DMS153 treated with DMSO at 0.1 percent for 48 hours (cell line): Measurements from ENCODE around the gene FZR1.

ENCODE experiments used
- DNase-seq: peaks from one replicate; lab custom pipeline; 2025; ENCODE audit not compliant: unreplicated experiment; lab: John Stamatoyannopoulos, UW

FZR1 gene

GRCh38 chr19:3505598-3506383 is at the start of gene FZR1:
TSS of gene FZR1 (plus strand) at chr19:3506311. CDS start at chr19:3522990, 16,679 bp downstream.
- DNase-seq, result peak; percentile 93

GRCh38 chr19:3456925-3457527 is 49.1 kb upstream of the FZR1 start:
- DNase-seq, result no peak

DNA sequence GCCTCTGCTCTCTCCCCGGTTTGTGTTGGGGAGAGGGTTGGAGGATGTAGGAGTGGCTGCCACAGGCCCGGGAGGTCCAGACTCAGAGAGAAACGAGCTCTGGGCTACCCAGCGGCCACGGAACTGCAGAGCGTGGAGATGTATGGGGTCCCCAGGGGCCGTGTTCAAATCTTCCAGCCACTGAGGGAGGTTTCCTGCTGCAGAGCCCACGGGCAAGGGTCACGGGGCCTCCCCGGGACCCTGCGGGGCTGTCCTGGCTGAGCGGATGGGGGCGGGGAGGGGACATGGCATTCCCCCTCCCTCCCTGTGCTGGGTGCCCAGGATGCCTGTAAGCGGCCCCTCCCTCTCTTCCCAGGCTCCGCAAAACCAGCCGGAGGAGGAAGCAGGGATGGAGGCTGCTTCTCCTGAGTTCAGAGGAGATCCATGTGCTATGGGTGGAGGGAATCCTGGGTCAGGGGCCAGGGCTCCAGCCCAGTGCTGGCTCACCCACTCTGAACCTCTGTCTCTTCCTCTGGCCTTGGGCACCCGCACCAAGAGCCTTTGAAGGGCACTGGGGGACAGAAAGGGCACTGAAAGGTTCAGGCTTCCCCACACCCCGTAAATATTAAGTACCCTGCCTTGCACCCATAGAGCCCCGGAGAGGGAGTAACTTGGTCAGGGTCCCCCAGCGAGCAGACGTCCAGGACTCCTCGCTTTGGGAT is 48.4 kb upstream of the FZR1 start:
- no peak for DNase-seq

DNA sequence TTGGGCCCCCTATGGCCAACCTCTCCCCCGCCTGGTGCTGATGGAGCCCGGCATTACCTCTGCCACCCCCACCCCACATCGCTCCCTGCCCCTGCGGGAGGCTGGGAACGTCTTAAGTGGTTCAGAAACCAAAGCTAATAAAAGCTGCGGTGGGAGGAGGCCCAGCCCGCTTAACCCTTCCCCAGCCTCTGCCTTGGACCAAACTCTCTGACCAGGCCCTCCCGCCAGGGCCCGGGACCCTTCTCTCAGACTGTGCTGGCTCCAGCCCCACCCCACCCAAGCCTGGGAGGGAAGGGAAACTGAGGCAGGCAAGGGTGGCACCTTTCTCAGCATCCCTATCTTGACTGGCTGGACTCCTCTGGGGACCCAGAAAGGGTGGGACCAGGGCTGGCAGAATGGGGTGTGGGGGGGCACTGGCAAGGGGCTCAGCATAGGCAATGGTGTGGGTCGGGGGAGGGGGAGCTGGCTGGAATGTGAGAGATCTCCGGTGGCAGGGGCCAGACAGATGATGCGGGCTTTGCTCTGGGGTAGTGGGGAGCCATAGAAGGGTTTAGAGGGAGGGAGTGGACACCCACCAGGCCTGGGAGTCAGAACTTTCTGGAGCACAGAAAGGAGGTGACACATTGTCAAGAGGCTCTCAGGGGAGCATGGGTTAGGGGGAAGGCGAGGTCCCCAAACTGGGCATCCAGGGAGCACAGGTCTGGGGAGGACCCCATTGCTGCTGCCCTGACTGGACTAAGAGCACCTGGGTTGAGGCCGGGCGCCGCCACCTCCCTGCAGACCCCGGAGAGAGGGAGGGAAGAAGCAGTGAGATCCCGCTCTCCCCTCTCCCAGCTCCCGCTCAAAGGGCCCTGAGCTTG is 47.7 kb upstream of the FZR1 start:
- no peak for DNase-seq

DNA sequence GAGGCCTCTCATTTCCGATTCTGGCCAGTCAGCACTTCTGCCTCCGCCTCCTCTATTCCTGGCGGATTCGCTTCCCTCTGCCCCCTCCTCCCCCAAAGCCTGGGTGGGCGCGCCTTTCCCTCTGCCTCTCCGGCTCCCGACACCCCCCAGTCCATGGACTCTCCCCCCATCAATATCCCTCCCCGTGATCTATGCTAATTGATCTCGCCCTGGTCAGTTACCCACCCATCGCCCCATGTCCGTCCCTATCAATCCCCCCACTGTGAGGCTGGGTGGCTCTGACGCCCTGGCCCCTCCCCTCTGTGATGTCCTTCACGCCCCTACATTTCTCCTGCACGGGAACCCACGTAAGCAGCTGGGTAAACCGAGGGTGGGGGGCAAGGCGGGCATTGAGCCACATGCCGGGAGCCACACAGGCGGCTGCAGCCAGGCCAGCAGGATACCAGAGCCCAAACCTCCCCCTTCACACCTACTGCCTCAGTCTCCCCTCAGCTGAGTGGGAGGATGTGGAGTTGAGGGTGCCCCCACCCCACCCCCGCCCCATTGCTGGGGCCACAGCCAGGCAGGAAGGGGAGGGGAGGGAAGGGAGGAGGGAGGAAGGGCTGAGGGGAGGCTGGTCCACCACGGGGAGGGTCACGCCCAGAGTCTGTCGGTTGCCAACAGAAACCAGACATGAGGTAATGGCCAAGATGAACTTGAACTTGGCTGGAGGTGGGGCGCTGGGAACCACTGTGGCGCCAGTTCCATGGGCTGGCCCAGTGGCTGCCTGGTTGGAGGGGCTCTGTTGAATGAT is 46.8 kb upstream of the FZR1 start:
- DNase-seq, result no peak

- no peak for DNase-seq
Observed at GRCh38 chr19:3459965-3460582, 46.0 kb upstream of the FZR1 start.

DNA sequence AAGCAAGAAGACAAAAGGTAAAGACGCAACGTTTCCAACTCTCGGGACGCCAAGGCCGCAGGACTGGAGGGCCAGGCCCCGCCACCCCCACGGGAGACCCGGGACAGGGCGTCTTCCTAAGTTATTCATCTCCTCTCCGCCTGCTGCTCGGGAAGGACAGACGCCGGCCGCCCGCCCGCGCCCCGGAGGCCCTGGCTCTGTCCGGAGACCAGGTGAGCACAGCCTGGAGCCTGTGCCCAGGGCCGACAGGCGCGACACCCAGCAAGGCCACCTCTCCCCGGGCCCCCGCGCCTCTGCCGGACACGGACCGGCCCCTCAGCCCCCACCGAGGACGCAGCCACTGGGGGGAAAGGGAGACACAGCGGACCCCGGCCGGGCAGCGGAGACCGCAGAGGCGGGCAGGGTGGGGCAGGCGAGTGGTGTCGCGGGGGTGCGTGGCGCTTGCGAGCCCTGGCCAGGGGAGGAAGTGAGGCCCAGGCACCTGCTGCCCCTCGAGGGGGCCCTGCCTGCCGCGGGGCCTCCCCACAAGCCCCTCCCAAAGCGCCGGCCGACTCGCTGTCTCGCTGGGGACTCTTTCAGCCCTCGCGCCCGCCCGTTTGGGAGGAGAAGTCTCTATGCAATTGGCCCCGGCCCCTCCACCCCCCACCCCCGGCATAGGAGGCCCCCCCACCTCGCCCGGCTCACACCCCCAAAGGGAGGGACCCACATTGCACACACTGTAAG is 43.0 kb upstream of the FZR1 start:
- no peak for DNase-seq

GRCh38 chr19:3463714-3464586 is 42.2 kb upstream of the FZR1 start:
- no peak for DNase-seq

DNA sequence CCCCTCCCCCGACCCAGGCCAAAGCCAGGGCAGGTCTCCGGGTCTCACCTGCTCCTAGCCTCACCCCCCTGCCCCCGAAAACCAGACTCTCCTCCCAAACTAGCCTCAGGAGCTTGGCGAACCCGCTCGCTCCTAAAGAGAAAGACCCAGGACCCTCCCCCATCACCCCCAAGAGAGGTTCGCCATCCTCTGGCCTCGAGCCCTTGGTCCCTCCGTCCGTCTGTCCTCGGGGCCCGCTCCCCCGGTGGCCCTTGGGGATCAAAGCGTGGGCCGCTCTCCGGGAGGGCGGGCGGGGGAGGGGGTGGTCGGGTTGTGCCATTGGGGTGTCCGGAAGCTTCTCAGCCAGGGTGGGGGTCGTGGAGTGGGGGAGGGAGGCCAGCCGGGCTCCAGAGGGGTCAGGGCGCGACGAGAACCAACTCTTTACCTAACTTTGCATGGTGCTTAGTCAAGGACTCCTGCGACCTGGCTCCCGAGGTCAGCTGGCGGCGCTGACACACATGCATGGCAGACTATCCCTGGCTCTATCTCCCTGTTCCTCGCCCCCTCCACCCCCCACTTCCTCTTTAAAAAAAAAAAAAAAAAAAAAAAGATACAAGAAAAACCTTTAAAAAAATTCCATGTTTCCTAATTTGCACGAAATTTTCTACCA is 41.4 kb upstream of the FZR1 start:
- DNase-seq, result no peak

- DNase-seq, result no peak
Observed at GRCh38 chr19:3465552-3465951, 40.6 kb upstream of the FZR1 start.

DNA sequence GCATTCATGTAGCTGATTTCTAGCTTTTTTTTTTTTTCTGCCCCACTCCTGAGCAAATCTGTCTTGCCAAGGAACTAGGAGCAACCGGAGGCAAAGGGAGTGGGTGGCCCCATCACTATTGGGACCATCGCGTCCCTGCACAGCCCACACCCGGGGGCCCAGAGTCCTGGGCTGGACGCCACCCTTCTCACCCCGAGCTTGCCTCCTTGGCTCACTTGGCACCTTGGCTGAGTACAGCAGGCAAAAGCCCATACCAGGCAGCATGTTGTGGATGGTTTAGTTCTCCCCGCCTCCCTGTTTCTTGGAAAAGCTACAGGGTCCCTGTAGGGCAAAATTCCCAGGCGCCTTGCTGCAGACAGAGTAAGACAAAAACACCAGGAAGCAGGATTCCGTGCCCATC is 39.5 kb upstream of the FZR1 start:
- DNase-seq, result no peak

DNA sequence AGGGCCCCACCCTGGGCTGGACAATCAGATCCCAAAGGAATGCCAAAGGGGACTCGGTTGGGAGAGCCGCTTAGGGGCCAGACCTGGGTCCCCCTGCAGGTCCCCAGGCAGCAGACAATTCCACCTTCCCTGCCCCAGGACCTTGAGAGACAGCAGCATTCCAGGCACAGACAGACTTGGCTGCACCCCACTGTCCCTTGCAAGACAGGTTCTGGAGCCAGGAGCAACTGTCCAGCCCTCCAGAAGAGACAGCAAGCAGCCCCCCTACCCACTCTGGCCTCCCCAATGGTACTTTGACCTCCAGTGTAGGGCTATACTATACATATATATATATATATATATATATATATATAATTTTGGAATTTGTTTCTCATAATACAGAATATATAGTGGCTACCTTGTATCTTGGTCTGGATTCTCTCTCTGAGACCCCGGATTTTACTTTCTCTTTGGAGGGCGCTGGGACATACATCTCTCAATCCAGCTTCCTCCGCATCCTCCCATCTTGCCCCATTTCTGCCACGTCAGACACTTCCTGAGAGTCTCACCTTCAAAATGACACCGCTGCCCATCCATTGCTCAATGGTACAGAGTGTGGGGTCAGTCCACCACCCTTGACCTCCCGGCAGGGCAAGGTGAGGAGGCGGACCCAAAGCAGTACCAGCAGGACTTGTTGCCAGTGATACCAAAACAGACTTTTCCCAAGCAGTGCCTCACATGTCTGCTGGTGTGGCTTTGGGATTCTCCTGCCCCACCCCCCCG is 38.5 kb upstream of the FZR1 start:
- DNase-seq, result no peak

DNA sequence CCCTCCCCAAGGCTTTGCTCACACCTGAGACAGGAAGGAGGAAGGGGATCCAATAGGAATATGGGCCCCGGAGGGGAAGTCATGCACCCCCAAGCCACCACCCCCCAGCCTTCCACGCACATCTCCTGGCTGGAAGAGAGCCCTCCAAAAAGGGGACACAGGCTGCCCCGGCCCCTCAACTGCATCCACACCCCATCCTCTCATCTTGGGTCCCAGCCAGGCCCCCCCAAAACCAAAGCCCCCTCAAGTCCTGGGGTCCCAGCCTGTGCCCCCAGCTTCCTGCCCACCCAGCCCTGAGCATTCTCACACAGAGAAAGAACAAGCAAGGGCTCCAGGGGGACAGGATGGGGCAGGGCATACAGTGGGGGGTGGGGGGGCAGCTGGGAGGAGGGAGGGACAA is 37.9 kb upstream of the FZR1 start:
- no peak for DNase-seq

DNA sequence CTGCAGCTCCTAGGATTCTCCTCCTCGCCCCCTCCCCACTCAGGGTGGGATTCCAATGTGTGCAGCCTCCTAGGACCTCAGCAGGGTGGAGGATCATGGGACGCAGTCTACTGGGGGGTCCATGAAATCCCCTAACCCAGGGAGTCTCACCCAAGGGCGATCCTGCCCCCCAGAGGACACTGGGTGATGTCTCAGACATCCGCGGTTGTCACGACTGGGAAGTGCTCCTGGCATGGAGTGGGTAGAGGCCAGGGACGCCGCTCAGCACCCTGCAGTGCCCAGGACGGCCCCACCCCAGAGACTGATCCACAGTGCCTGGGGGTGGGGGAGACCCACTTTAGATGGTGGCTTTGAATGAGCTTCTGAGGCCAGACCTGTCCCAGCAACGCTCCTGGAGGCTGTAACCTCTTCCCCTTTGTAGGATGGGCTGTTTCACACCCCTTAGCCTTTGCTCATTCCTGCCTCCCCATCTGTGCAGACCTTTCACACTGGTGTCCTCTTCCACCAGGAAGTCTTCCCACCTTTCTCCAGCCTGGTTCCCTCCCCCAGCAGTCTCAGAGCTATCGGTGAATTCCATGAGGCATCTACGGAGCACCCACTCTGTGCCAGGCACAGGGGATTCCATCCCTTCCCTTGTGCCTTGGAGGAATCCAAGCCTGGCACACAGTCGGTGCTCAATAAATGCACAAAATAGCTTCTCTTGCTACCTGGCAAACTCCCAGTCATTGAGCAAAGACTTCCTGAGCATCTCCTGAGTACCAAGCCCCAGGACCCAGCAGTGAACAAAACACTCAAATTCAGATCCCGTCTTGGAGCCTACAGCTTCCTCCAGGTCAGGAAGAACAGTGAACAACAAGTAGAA is 36.2 kb upstream of the FZR1 start:
- no peak for DNase-seq

- no peak for DNase-seq
Observed at GRCh38 chr19:3470500-3471128, 35.5 kb upstream of the FZR1 start.
